ENCODE data around the gene MYBPC2.

Gene MYBPC2

DNA sequence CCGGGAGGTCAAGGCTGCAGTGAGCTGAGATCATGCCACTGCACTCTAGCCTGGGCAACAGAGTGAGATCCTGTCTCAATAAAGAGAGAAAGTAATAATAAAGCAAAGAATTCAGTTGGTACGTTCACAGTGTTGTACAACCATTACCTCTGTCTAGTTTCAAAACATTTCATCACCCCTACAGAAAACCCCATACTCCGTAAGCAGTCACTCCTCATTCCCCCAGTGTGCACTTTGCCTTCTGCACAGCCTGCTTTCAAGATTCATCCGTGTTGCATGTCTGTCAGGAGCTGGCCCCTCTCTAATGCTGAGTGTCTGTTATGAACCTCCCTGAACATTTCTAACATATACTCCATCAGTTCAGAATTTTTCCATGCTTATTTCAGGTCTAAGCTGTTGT lies 39.1 kb upstream of the MYBPC2 start:
- peaks cover 28% of the 10 kb centered on the region for H3K36me3 ChIP-seq (ENCODE audit: control insufficient read depth, insufficient read depth, low read length)
- no peak overlapping the region for H3K27ac ChIP-seq (ENCODE audit: low read depth, low read length)
- H3K9me3 ChIP-seq (ENCODE audit: control insufficient read depth, insufficient read depth, low read length): peaks cover 4% of the 10 kb centered on the region
- no peak overlapping the region for H3K9ac ChIP-seq (ENCODE audit: low read depth, low read length)
- no peaks in the 10 kb centered on the region for H3K4me1 ChIP-seq (ENCODE audit: control insufficient read depth, insufficient read depth, low read length)
- H3K27me3 ChIP-seq (ENCODE audit: control insufficient read depth, insufficient read depth, low read length): no peaks in the 10 kb centered on the region
- H3K4me3 ChIP-seq (ENCODE audit: low read depth, low read length): no peak overlapping the region

DNA sequence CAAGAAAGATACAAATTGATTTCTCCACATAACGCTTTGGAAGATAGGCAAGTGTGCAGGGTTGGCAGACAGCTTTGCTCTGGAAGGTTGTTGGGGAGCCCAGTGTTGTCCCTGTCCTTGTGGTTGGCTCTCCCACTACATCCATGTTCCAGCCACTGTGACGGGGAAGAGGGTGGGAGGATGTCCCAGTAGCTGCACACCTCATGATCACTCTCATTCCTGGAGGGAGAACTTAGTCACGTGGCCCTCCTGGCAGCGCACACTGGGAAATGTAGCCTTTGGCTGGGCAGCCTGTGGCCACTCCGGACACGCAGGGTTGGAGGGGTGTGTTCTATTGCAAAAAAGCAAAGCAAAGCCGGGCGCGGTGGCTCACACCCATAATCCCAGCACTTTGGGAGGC lies 38.7 kb upstream of the MYBPC2 start:
- H3K27me3 ChIP-seq (ENCODE audit: control insufficient read depth, insufficient read depth, low read length): no peaks in the 10 kb centered on the region
- no peak overlapping the region for H3K4me3 ChIP-seq (ENCODE audit: low read depth, low read length)

DNA sequence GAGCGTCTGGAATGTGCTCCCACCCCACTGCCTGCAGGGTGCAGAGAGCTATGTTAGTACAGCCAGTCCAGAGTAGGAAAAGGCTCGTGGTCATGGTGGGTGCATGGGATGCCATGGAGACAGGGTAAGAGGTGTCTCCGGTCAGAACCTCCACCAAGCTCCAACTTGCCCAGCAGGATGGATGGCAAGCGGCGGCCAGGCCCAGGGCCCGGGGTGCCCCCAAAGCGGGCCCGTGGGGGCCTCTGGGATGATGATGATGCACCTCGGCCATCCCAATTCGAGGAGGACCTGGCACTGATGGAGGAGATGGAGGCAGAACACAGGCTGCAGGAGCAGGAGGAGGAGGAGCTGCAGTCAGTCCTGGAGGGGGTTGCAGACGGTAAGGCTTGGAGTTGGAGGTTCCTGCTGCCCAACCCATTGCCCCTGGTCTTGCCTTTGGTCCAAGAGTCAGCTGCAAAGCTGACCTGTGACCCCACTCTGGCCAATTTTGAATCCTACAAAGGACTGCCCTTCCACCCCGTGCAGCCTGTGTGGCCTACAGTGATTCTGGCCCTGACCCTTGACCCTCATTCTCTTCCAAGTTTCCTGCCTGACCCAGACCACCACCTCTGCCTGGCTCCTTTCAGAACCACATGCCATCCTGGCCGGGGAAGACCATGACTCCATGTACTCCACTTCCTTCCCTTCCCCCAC lies 33.9 kb upstream of the MYBPC2 start:
- Histone ChIP-seq H3K4me3 (ENCODE audit: low read depth, low read length) (no peak overlapping the region), H3K27me3 (ENCODE audit: control insufficient read depth, insufficient read depth, low read length) (no peaks in the 10 kb centered on the region), H3K27ac (ENCODE audit: low read depth, low read length) (no peak overlapping the region), H3K4me1 (ENCODE audit: control insufficient read depth, insufficient read depth, low read length) (no peaks in the 10 kb centered on the region), H3K9ac (ENCODE audit: low read depth, low read length) (no peak overlapping the region), H3K36me3 (ENCODE audit: control insufficient read depth, insufficient read depth, low read length) (peaks cover 38% of the 10 kb centered on the region), H3K9me3 (ENCODE audit: control insufficient read depth, insufficient read depth, low read length) (no peaks in the 10 kb centered on the region)

More for the DNA sequence above, 38.7 kb upstream of the MYBPC2 start:
- Histone ChIP-seq H3K9ac (ENCODE audit: low read depth, low read length) (no peak overlapping the region), H3K9me3 (ENCODE audit: control insufficient read depth, insufficient read depth, low read length) (peaks cover 4% of the 10 kb centered on the region), H3K27ac (ENCODE audit: low read depth, low read length) (no peak overlapping the region), H3K36me3 (ENCODE audit: control insufficient read depth, insufficient read depth, low read length) (peaks cover 30% of the 10 kb centered on the region), H3K4me1 (ENCODE audit: control insufficient read depth, insufficient read depth, low read length) (no peaks in the 10 kb centered on the region)

DNA sequence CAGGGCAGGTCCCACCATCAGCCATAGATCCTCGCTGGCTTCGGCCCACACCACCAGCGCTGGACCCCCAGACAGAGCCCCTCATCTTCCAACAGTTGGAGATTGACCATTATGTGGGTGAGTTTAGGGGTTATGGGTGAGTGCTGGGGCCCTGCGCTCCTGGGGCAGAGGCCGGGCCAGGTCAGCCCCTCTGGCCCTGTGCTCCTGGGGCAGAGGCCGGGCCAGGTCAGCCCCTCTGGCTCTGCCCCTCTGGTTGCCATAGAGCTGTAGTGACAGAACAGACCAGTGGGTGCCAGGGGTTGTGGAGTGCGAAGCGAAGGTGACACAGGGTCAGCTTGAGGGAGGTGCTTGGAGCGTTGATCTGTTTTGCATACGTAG lies 33.3 kb upstream of the MYBPC2 start:
- no peaks in the 10 kb centered on the region for H3K27me3 ChIP-seq (ENCODE audit: control insufficient read depth, insufficient read depth, low read length)
- no peak overlapping the region for H3K9ac ChIP-seq (ENCODE audit: low read depth, low read length)
- H3K9me3 ChIP-seq (ENCODE audit: control insufficient read depth, insufficient read depth, low read length): no peaks in the 10 kb centered on the region
- H3K4me1 ChIP-seq (ENCODE audit: control insufficient read depth, insufficient read depth, low read length): no peaks in the 10 kb centered on the region
- peaks cover 37% of the 10 kb centered on the region for H3K36me3 ChIP-seq (ENCODE audit: control insufficient read depth, insufficient read depth, low read length)
- no peak overlapping the region for H3K4me3 ChIP-seq (ENCODE audit: low read depth, low read length)
- no peak overlapping the region for H3K27ac ChIP-seq (ENCODE audit: low read depth, low read length)

DNA sequence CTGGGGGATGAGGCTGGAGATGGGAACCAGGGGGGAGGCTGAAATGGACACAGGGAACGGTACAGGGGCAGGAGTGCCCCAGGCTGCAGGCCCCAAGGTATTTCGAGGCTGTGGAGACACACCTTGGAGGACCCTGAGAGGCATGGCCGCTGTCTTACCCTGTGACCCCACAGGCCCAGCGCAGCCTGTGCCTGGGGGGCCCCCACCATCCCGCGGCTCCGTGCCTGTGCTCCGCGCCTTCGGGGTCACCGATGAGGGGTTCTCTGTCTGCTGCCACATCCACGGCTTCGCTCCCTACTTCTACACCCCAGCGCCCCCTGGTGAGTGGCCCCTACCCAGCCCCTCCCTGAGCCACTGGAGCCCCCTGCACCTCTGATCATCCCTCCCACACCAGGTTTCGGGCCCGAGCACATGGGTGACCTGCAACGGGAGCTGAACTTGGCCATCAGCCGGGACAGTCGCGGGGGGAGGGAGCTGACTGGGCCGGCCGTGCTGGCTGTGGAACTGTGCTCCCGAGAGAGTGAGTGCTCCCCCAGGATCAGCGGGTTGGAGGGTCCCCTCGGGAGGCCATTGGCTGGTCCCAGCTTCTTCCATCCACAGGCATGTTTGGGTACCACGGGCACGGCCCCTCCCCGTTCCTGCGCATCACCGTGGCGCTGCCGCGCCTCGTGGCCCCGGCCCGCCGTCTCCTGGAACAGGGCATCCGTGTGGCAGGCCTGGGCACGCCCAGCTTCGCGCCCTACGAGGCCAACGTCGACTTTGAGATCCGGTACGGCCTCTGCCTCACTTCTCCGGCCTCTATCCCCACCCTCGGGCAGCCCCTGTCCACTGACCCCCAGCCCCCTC lies 30.9 kb upstream of the MYBPC2 start:
- Histone ChIP-seq H3K4me3 (ENCODE audit: low read depth, low read length) (no peak overlapping the region), H3K9me3 (ENCODE audit: control insufficient read depth, insufficient read depth, low read length) (no peaks in the 10 kb centered on the region), H3K36me3 (ENCODE audit: control insufficient read depth, insufficient read depth, low read length) (peaks cover 55% of the 10 kb centered on the region), H3K27me3 (ENCODE audit: control insufficient read depth, insufficient read depth, low read length) (no peaks in the 10 kb centered on the region), H3K4me1 (ENCODE audit: control insufficient read depth, insufficient read depth, low read length) (no peaks in the 10 kb centered on the region), H3K27ac (ENCODE audit: low read depth, low read length) (no peak overlapping the region), H3K9ac (ENCODE audit: low read depth, low read length) (no peak overlapping the region)

DNA sequence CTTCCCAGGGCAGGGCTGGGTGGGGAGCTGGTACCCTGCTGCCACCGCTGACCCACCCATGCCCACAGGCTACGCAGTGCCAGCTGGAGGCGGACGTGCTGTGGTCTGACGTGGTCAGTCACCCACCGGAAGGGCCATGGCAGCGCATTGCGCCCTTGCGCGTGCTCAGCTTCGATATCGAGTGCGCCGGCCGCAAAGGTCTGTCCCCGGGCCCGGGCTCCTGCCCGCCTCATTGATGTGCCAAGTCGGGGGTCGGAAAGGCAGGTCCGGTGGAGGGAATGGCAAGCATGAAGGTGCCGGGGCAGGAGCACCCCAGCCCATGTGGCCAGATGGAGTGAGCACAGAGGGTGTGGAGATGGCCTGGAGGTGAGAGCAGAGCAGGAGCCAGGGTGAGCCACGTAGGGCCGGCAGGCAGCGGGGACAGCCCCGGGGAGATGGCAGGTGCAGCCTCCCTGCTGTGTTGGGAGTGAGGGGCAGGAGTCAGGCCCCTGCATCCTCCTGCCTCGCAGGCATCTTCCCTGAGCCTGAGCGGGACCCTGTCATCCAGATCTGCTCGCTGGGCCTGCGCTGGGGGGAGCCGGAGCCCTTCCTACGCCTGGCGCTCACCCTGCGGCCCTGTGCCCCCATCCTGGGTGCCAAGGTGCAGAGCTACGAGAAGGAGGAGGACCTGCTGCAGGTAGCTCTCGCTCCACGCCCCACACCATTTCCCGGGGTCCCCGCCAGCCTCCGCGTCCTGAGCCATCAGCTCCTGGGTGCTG lies 30.0 kb upstream of the MYBPC2 start:
- H3K9me3 ChIP-seq (ENCODE audit: control insufficient read depth, insufficient read depth, low read length): no peaks in the 10 kb centered on the region
- H3K27me3 ChIP-seq (ENCODE audit: control insufficient read depth, insufficient read depth, low read length): no peaks in the 10 kb centered on the region
- no peak overlapping the region for H3K9ac ChIP-seq (ENCODE audit: low read depth, low read length)
- peaks cover 60% of the 10 kb centered on the region for H3K36me3 ChIP-seq (ENCODE audit: control insufficient read depth, insufficient read depth, low read length)
- H3K4me1 ChIP-seq (ENCODE audit: control insufficient read depth, insufficient read depth, low read length): no peaks in the 10 kb centered on the region
- no peak overlapping the region for H3K27ac ChIP-seq (ENCODE audit: low read depth, low read length)
- H3K4me3 ChIP-seq (ENCODE audit: low read depth, low read length): no peak overlapping the region

DNA sequence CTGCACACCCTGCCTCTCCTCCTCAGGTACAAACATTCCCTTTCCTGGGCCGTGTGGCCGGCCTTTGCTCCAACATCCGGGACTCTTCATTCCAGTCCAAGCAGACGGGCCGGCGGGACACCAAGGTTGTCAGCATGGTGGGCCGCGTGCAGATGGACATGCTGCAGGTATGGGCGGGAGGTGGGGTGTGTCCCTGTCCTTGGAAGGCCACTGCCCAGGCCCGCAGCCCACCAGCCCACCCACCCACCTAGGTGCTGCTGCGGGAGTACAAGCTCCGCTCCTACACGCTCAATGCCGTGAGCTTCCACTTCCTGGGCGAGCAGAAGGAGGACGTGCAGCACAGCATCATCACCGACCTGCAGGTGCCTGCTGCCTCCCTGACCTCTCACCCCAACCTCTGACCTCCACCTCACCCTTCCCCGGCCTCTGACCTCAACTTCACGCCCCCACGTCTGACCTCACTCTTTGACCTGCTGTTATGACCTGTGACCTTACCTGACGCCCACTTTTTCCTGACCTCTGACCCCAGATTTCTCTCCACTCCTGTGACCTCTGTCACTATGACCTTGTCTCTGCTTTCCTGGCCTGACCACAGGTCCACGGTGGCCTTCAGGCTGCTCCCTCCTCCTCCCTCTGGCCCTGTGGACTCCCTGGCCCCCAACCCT lies 26.4 kb upstream of the MYBPC2 start:
- H3K4me1 ChIP-seq (ENCODE audit: control insufficient read depth, insufficient read depth, low read length): no peaks in the 10 kb centered on the region
- H3K4me3 ChIP-seq (ENCODE audit: low read depth, low read length): no peak overlapping the region
- no peak overlapping the region for H3K9ac ChIP-seq (ENCODE audit: low read depth, low read length)
- no peaks in the 10 kb centered on the region for H3K27me3 ChIP-seq (ENCODE audit: control insufficient read depth, insufficient read depth, low read length)
- H3K36me3 ChIP-seq (ENCODE audit: control insufficient read depth, insufficient read depth, low read length): peaks cover 78% of the 10 kb centered on the region
- H3K27ac ChIP-seq (ENCODE audit: low read depth, low read length): no peak overlapping the region
- H3K9me3 ChIP-seq (ENCODE audit: control insufficient read depth, insufficient read depth, low read length): no peaks in the 10 kb centered on the region

DNA sequence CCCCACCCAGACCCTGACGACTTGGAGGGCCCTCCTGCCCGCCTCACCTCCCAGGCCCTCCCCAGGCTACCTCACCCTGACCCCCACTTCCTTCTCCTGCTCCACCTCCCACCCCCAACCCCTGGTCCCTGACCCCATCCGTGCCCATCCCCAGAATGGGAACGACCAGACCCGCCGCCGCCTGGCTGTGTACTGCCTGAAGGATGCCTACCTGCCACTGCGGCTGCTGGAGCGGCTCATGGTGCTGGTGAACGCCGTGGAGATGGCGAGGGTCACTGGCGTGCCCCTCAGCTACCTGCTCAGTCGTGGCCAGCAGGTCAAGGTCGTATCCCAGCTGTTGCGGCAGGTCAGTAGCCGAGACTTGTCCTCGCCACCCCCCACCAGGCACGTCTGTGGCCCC lies 25.9 kb upstream of the MYBPC2 start:
- Histone ChIP-seq H3K4me3 (ENCODE audit: low read depth, low read length) (no peak overlapping the region), H3K4me1 (ENCODE audit: control insufficient read depth, insufficient read depth, low read length) (no peaks in the 10 kb centered on the region), H3K9me3 (ENCODE audit: control insufficient read depth, insufficient read depth, low read length) (no peaks in the 10 kb centered on the region), H3K27ac (ENCODE audit: low read depth, low read length) (no peak overlapping the region), H3K27me3 (ENCODE audit: control insufficient read depth, insufficient read depth, low read length) (no peaks in the 10 kb centered on the region), H3K36me3 (ENCODE audit: control insufficient read depth, insufficient read depth, low read length) (peaks cover 77% of the 10 kb centered on the region), H3K9ac (ENCODE audit: low read depth, low read length) (no peak overlapping the region)

DNA sequence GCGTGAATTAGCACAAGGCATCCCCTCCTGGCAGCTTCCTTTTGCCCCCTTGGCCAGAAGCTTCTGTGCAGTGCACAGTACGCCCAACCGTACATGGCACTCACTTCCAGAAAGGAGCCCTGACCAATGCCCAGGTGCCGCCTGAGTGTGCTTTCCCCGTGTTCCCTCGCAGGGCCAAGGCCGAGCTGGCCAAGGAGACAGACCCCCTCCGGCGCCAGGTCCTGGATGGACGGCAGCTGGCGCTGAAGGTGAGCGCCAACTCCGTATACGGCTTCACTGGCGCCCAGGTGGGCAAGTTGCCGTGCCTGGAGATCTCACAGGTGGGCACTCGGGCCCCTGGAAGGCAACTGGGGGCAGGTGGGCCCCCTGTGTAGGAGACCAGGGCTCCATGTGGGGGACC lies 23.3 kb upstream of the MYBPC2 start:
- Histone ChIP-seq H3K36me3 (ENCODE audit: control insufficient read depth, insufficient read depth, low read length) (peaks cover 71% of the 10 kb centered on the region), H3K27ac (ENCODE audit: low read depth, low read length) (no peak overlapping the region), H3K9ac (ENCODE audit: low read depth, low read length) (no peak overlapping the region), H3K4me3 (ENCODE audit: low read depth, low read length) (no peak overlapping the region), H3K27me3 (ENCODE audit: control insufficient read depth, insufficient read depth, low read length) (no peaks in the 10 kb centered on the region), H3K9me3 (ENCODE audit: control insufficient read depth, insufficient read depth, low read length) (no peaks in the 10 kb centered on the region), H3K4me1 (ENCODE audit: control insufficient read depth, insufficient read depth, low read length) (no peaks in the 10 kb centered on the region)

DNA sequence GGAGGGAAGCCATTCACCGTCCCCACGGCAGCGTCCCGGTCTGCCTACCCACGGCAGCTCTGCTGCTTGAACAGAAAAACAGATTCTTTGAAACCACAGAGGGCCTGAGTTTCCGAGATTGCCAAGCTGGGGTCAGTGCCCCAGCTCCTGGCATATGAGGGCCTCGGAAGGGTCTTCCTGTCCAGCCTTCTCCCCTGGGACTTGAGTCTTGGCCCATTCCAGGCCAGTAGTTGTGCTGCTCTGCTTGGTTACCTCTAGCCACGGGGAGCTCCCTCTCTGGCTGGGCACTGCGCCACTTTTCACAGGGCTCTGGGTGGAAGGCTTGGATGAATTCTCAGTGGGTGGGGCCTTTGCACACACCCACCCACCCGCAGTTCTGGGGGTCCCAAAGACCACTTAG lies 22.6 kb upstream of the MYBPC2 start:
- Histone ChIP-seq H3K27ac (ENCODE audit: low read depth, low read length) (no peak overlapping the region), H3K4me3 (ENCODE audit: low read depth, low read length) (no peak overlapping the region), H3K9me3 (ENCODE audit: control insufficient read depth, insufficient read depth, low read length) (no peaks in the 10 kb centered on the region), H3K36me3 (ENCODE audit: control insufficient read depth, insufficient read depth, low read length) (peaks cover 69% of the 10 kb centered on the region), H3K4me1 (ENCODE audit: control insufficient read depth, insufficient read depth, low read length) (no peaks in the 10 kb centered on the region), H3K9ac (ENCODE audit: low read depth, low read length) (no peak overlapping the region), H3K27me3 (ENCODE audit: control insufficient read depth, insufficient read depth, low read length) (no peaks in the 10 kb centered on the region)
